Stimulated activated CD8-positive, alpha-beta memory T cell treated with anti-CD3 and anti-CD28 coated beads, Interleukin-12 subunit alpha, Interleukin-12 subunit beta, amount 100 ng/mL, for 24 hours (primary cell): ENCODE data around the gene SP5.
"Not testable (repeated sequence)": the region's sequence is repeated elsewhere in the genome, so short reads cannot be mapped to it uniquely, and the experiment has no call there.

Source experiments
- DNase-seq: peaks from one replicate; pipeline ENCODE4 v3.0.0-alpha.2; 2020; ENCODE audit errors: extremely low read depth

Gene SP5

DNA sequence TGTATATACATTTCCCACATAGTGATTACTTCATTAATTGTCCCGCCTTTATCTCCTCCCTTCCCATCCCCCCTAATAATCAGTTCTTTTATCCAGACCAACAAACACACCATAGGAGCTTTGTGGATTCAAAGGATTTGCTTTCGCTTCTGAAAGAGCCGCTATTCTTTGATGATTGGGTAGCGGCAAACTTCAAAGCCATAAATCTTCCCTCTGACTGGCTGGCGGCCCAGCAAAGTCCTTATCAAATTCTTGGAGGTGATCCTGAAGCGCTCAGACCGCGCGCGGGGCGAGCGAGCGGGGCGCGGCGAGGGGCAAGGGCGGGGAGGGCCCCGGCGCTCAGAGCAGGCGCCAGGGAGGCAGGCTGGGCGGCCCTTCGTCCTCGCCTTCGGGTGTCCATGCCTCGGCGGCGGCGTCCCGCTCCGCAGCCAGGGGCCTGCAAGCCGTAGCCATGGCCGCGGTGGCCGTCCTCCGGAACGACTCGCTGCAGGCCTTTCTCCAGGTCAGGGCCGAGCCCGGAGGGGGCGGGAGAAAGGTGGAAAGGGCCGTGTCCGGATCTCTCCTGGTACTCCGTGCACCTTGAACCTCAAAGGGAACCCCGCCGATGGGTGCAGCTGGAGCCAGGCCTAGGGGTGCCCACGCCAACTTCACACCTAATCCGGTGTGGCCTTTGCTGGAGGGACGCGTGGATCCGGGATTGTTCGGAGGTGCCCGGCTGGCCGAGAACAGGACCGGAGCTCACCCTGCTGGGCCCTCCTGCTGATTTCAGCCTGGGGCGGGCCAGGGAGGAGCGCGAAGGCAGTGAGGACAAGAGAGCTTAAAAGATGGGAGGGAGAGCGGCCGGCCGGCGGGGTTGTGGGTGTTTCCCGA lies at the start of gene SP5:
TSS of gene SP5 (plus strand) at position 276 of the 870 bp plus-strand sequence. CDS start at position 452, 176 bp downstream.
- DNase-seq: no peak

DNA sequence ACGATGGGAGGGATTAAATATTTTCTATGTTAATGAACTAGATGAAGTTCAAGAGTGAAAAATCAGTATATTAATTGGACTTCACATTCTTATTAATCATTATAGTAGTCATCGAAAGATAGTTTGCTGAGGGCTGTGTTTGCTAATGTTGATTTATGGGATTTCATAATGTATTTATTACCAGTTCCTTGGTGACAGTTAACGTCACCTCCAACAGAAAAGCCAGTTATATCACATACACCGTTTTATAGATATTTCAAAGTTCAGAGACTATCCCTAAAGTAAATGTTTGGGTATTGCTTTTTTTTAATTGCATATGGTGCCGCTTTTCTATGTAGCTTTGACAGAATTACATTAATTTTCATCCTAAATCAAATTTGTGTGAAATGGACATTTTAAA lies 49.4 kb upstream of the SP5 start:
- no peak for DNase-seq

- no peak for DNase-seq
Measured at GRCh38 chr2:170669909-170670308, 45.2 kb upstream of the SP5 start.

DNA sequence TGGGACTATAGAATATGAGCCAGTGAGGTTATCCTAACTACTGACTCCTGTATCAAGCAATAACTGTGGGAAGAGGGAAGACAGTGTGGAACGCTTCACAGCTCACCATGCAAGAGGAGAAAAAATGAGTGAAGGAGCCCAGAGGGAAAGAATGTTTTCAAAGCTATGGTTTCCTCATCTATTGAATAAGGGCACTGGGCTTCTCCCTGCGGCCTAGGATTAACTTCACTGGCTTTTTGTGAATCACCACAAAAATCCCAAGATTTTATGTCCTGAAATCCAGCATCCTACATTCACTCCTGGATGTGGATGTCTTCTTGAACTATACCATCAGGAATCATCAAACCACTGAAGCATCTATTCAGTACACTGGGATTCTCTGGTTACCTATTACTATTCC lies 44.5 kb upstream of the SP5 start:
- no peak for DNase-seq

- DNase-seq: no peak
Measured at GRCh38 chr2:170671079-170671478, 44.1 kb upstream of the SP5 start.

- DNase-seq: not testable (repeated sequence)
Measured at GRCh38 chr2:170674282-170674681, 40.9 kb upstream of the SP5 start.

GRCh38 chr2:170675701-170676100 lies 39.4 kb upstream of the SP5 start:
- no peak for DNase-seq

DNA sequence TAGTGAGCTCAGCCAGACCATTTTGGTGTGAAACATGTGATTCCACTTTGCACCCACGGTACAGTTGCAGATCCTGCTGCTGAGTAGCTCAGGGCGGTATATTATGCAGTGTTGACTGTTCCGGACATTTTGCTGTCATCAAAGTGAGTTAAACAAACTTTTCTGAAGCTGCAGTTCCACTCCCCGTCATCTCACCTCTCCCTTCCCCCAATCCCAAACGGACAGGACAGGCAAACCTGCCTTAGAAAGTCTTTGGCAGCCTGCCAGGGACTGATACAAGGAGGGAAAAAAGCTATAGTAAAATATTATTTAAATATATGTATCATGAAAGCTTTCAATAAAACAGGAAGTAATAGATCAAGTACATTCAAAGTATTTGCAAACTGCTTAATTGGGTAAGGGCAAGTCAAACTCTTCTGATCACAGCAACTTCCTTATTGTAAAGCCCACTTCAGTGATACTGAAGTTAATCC lies 35.5 kb upstream of the SP5 start:
- DNase-seq: no peak

GRCh38 chr2:170680172-170680941 lies 34.8 kb upstream of the SP5 start:
- no peak for DNase-seq

GRCh38 chr2:170681311-170681710 lies 33.8 kb upstream of the SP5 start:
- DNase-seq: no peak

DNA sequence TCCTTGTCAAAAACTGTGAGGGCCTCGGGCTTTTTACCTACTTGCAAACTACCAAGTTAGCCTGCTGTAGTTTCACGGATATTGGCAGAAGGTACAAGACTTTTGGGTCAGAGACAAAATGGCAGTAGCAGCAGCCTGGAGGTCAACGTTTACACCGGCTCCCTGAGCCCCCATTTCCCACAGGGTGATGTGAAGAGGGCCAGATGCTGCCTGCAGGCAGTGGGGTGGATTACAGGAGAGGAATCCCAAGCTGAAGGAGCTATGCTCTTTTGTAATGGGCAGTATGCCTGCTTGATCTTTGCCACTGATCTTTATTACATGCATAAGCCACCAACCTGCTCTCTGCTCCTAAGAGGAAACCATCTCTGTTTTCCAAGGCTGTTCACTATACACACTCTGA lies 29.5 kb upstream of the SP5 start:
- DNase-seq: no peak

DNA sequence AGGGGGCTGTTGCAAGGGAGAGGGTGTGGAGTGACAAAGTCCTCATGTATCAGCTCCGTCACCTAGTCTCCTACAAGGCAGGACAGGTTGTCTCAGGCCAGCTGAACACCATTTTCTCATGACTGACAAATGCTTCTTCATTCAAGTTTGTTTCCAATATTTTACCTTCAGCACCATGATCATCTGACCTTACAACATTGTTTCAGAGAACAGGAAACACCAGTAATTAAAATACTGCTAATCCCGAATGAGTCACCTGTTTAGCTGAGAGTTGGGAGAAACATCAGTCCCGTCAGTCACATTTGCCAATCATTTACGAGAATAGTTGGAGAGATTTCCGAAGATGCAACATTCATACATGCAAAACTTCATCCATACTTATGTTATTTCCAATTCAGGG lies 25.7 kb upstream of the SP5 start:
- no peak for DNase-seq

GRCh38 chr2:170690640-170691039 lies 24.5 kb upstream of the SP5 start:
- DNase-seq: no peak

DNA sequence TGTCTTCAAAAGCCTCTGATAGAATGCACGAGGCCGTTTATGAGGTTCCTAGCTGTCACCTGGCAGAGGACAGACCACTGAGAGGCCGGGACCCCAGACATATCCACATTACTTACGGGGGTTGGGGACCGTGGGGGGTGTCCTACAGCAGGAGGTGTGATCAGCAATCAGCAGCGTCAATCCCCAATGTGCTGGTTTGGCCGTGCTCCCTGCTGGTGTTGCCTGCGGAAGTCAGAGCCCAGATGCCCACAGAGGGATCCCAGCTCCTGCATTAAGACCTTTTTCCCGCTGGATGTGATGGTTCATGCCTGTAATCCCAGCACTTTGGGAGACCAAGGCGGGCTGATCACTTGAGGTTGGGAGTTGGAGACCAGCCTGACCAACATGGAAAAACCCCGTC lies 20.8 kb upstream of the SP5 start:
- DNase-seq: no peak

- no peak for DNase-seq
Measured at GRCh38 chr2:170695521-170696410, 19.4 kb upstream of the SP5 start.

- DNase-seq: no peak
Measured at GRCh38 chr2:170696948-170697347, 18.2 kb upstream of the SP5 start.

DNA sequence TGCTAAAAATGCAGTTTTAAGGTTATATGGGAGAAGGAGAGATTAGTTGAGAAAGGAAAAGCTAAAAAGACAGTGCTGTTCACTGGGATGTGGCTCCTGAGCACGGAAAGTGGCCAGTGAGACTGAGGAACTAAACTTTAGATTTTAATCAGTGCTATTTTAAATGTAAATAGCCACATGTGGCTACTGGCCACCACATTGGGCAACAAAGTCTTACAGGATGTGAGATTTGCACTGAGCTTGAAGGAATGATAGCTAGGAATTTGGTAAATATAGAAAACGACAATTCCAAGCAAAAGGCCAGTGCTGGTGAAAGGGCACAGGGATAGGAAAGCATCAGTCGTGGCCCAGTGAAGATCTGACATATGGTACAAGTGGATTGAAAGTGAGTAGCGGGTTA lies 14.1 kb upstream of the SP5 start:
- no peak for DNase-seq

GRCh38 chr2:170703776-170704476 lies 11.2 kb upstream of the SP5 start:
- no peak for DNase-seq

GRCh38 chr2:170707821-170708795 lies 7.0 kb upstream of the SP5 start:
- DNase-seq: no peak

DNA sequence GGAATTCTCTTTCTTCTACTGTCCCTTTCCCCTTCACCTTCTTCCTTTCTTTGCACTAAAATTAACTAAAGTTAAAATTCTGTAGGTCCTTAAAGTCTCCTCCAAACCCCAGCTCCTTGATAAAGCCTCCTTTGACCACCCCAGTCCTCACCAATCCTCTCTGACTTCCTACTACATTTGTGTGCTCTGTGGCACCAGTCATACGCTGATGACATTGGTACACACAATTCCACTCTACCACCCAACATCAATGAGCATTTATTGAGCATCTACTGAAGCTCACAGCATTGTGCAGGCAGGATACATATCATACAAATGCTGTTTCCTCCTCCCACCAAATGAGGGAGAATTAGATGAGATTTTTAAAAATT lies 4.5 kb upstream of the SP5 start:
- no peak for DNase-seq
